ENCODE data around the gene ADGRG6. TPM values are rescaled to one million over a fixed set of nuclear protein-coding genes. Genes with fewer than 3 reads are reported as not detected.

Gene ADGRG6
- total and polyA plus RNA-seq, 2 of the 8 experiments (the other 6 are each of a cell fraction or from before 2014, with no cell fraction given), result 1.1 to 6.2 TPM

DNA sequence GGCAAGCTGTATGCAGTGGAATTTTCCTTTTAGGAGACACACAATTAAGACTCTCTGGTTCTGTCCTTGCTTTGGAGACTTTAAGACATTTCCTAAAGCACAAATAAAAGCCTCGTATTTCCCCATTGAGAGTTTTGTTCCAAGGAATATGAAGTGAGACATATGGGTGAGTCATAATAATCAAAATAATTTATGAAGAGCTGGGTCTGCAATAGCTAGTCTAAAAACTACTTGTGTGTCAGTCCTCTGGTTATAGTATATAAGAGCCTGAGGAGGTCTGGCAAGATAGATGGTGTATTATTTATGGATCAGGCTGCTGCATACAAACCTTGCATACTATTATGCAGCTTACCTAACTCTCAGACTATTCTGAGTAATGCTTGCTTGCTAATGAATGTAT is 142.6 kb downstream of the ADGRG6 start:
- Histone ChIP-seq H3K27ac (ENCODE audit: low read depth, low read length) (no peak overlapping the region), H3K4me2 (ENCODE audit: insufficient read depth in 1 of 2, low read depth in 2 of 2, low read length in 2 of 2) (no peak overlapping the region), H2AFZ (ENCODE audit: low read length) (no peak overlapping the region; the same call in 1 of the 2 replicates), H3K9me3 (ENCODE audit: insufficient read depth in 2 of 2, low read depth in 1 of 2, low read length in 1 of 2) (no peaks in the 10 kb centered on the region), H2BK5ac (ENCODE audit: low read depth, low read length) (no peak overlapping the region), H3K36me3 (ENCODE audit: control insufficient read depth in 2 of 4, insufficient read depth in 4 of 4, low read length in 3 of 4) (no peaks in the 10 kb centered on the region), H2AK5ac (ENCODE audit: low read depth, low read length) (no peak overlapping the region), H3K27me3 (replicated peaks in 1 of 4; ENCODE audit: control insufficient read depth in 3 of 4, extremely low read depth in 1 of 4, insufficient read depth in 3 of 4, low read length in 3 of 4) (no peaks in the 10 kb centered on the region), H2BK15ac (ENCODE audit: low read length) (no peak overlapping the region), H3K14ac (ENCODE audit: insufficient read length) (no peak overlapping the region), H3K18ac (ENCODE audit: extremely low read depth, low read length) (no peak overlapping the region), H4K8ac (ENCODE audit: extremely low read depth, insufficient read depth, low read length) (no peak overlapping the region), H3K4me1 (replicated peaks in 1 of 4; ENCODE audit: control insufficient read depth in 3 of 4, insufficient read depth in 4 of 4, low read length in 3 of 4) (peaks cover 0 to 15% (median 3%) of the 10 kb centered on the region in 4 experiments; a peak in 5 of 7 replicates), H4K91ac (replicated peaks; ENCODE audit: insufficient read length, low read length) (no peak overlapping the region), H4K20me1 (replicated peaks in 1 of 2; ENCODE audit: control insufficient read depth in 1 of 2, insufficient read depth in 2 of 2, low read length in 2 of 2) (no peaks in the 10 kb centered on the region), H3K23me2 (ENCODE audit: low read depth, low read length) (no peaks in the 10 kb centered on the region), H3K4ac (replicated peaks; ENCODE audit: insufficient read length, low read depth, low read length) (no peak overlapping the region), H3K56ac (replicated peaks; ENCODE audit: insufficient read length, low read depth, low read length) (no peak overlapping the region), H2BK12ac (ENCODE audit: low read depth, low read length) (no peak overlapping the region), H2BK120ac (replicated peaks; ENCODE audit: low read depth, low read length) (no peak overlapping the region), H4K5ac (ENCODE audit: insufficient read length, low read depth, low read length) (no peak overlapping the region), H3K23ac (ENCODE audit: insufficient read length) (no peak overlapping the region), H3K9ac (replicated peaks in 1 of 4; ENCODE audit: extremely low read depth in 1 of 4, low read depth in 3 of 4, low read length in 3 of 4) (no peak overlapping the region), H3K79me2 (ENCODE audit: control insufficient read depth in 1 of 2, insufficient read depth in 2 of 2, low read length in 2 of 2) (no peaks in the 10 kb centered on the region), H2BK20ac (ENCODE audit: low read length) (no peak overlapping the region), H3K79me1 (ENCODE audit: low read depth, low read length) (no peaks in the 10 kb centered on the region), H3K4me3 (ENCODE audit: extremely low read depth in 1 of 4, insufficient read depth in 2 of 4, low read depth in 3 of 4, low read length in 4 of 4) (no peak overlapping the region)
- TF ChIP-seq TBP (IDR thresholded peaks at IDR 0.05; ENCODE audit: low read depth, low read length), result no peak
- TF ChIP-seq TAF7 (optimal IDR thresholded peaks at IDR 0.05; ENCODE audit: borderline replicate concordance, low read depth, low read length), result no peak
- no peak for TF ChIP-seq CBX5 (IDR thresholded peaks at IDR 0.05; ENCODE audit: low read depth, low read length)
- TF ChIP-seq FOSL1 (IDR thresholded peaks at IDR 0.05; ENCODE audit: insufficient read depth, low read depth, low read length), result no peak
- no peak for TF ChIP-seq TCF12 (IDR thresholded peaks at IDR 0.05; ENCODE audit: low read depth, low read length)
- no peak for TF ChIP-seq KDM4A (IDR thresholded peaks at IDR 0.05; ENCODE audit: low read depth, low read length, severe bottlenecking)
- no peak for TF ChIP-seq GTF2F1 (IDR thresholded peaks at IDR 0.05; ENCODE audit: borderline replicate concordance, low read depth, low read length)
- TF ChIP-seq BACH1 (IDR thresholded peaks at IDR 0.05; ENCODE audit: low read length), result no peak
- TF ChIP-seq NANOG (IDR thresholded peaks at IDR 0.05; ENCODE audit: insufficient read depth, low read depth, low read length, poor library complexity, severe bottlenecking), result no peak
- WGBS, 2 experiments (ENCODE audit: extremely low coverage in 1 of 2, insufficient coverage in 1 of 2, insufficient read length in 1 of 2, insufficient replicate concordance in 2 of 2, low coverage in 1 of 2, low lambda C conversion rate in 2 of 2, missing lambda C conversion rate in 1 of 2), result 97% methylated on average over 1 of the region's 1 CpG; no CpG with 5 or more reads in 1 of the 2 experiments
- POLR2A ChIA-PET (ENCODE audit: partially characterized antibody), result no interaction called here
- CTCF ChIA-PET (ENCODE audit: partially characterized antibody), result interaction anchor here (1.0 kb wide), 2 partner anchors 30 to 212 kb away, joined by 3 to 5 read pairs; no protein-coding TSS in a partner anchor
- FAIRE-seq (no peak), DNase-seq (ENCODE audit: low read depth in 1 of 2, low spot score in 2 of 2) (no peak)

Measured in H1 (cell line).